GM18508 (cell line): Measurements from ENCODE around the gene OR2A2.

Source experiments
- ATAC-seq: cut with Tn5 transposase; IDR thresholded peaks from one replicate; pipeline ENCODE4 v1.9.1; 2021; ENCODE audit warnings: moderate number of reproducible peaks; ENCODE audit not compliant: insufficient read depth, unreplicated experiment

OR2A2 gene

GRCh38 chr7:144134116-144134515 is 24.7 kb downstream of the OR2A2 start:
- ATAC-seq, result no peak

DNA sequence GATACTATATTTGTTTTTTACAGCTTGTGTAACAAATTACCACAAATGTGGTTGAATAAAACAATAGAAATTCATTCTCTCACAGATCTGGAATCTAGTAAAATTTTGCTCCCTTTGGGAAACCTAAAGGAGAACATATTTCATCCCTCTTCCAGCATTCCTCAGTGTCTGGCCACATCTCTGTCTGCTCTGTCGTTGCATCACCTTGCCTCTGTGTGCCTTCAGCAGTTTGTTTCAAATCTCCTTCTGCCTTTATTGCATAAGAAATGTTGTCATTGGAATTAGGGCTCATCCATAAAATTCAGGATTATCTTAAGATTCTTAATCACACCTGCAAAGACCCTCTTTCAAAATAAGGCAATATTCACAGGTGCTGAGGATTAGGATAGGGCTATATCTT is 28.1 kb downstream of the OR2A2 start:
- no peak for ATAC-seq

- no peak for ATAC-seq
These were observed 32.8 kb downstream of the OR2A2 start for GRCh38 chr7:144142187-144142586.

- no peak for ATAC-seq
These were observed 35.0 kb downstream of the OR2A2 start for GRCh38 chr7:144144426-144144825.

- no peak for ATAC-seq
These were observed 38.9 kb downstream of the OR2A2 start for GRCh38 chr7:144148224-144148827.

GRCh38 chr7:144158861-144159260 is 49.5 kb downstream of the OR2A2 start:
- no peak for ATAC-seq
